ENCODE results near the gene ESCO1. TPM values are rescaled to one million over a fixed set of nuclear protein-coding genes. Genes with fewer than 3 reads are reported as not detected.

The ESCO1 gene
- total and polyA plus RNA-seq, 2 donors (not counting 1 experiment from before 2014, with no cell fraction given): 8.5 to 14.2 TPM

DNA sequence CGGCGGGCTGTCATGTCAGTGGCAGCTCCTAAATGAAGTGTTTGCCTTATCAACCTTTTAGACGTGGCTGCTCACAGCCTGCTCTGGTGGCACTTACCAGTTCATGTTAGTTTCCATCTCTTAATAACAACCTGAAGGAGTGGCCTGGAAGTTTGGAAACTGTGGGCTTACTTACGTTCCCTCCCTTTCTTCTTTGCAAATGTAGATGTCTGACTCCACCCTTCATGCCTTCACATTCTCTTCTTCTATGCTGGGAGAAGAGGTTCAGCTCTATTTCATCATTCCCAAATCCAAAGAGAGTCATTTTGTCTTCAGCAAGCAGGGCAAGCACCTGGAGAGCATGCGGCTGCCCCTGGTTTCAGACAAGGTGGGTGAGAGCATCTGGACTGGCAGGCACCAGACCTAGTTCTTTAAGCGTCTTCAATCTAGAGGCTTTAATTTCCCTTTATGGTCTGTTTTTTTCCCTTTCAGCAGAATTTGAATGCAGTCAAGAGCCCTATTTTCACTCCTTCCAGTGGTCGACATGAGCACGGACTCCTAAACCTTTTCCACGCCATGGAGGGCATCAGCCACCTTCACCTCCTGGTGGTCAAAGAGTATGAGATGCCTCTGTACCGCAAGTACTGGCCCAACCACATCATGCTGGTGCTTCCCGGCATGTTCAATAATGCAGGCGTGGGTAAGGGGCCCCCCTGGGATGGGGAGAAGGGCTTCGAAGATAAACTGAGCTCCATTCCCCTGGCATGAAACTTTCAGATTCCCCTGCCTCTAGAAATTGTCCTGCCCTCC, 92.4 kb downstream of the ESCO1 start:
- TF ChIP-seq, protein P1, sequence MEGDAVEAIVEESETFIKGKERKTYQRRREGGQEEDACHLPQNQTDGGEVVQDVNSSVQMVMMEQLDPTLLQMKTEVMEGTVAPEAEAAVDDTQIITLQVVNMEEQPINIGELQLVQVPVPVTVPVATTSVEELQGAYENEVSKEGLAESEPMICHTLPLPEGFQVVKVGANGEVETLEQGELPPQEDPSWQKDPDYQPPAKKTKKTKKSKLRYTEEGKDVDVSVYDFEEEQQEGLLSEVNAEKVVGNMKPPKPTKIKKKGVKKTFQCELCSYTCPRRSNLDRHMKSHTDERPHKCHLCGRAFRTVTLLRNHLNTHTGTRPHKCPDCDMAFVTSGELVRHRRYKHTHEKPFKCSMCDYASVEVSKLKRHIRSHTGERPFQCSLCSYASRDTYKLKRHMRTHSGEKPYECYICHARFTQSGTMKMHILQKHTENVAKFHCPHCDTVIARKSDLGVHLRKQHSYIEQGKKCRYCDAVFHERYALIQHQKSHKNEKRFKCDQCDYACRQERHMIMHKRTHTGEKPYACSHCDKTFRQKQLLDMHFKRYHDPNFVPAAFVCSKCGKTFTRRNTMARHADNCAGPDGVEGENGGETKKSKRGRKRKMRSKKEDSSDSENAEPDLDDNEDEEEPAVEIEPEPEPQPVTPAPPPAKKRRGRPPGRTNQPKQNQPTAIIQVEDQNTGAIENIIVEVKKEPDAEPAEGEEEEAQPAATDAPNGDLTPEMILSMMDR (conservative IDR thresholded peaks at IDR 0.05 in 1 of 2, IDR thresholded peaks at IDR 0.05 in 1 of 2; ENCODE audit: low read depth in 1 of 2, low read length in 2 of 2): no peak
- no peak for TF ChIP-seq EZH2 (IDR thresholded peaks at IDR 0.05; ENCODE audit: low read length, missing control alignments)
- no peaks in the 10 kb centered on the region for H3K4me1 ChIP-seq (ENCODE audit: control insufficient read depth, extremely low read depth, insufficient read depth, low read length)

DNA sequence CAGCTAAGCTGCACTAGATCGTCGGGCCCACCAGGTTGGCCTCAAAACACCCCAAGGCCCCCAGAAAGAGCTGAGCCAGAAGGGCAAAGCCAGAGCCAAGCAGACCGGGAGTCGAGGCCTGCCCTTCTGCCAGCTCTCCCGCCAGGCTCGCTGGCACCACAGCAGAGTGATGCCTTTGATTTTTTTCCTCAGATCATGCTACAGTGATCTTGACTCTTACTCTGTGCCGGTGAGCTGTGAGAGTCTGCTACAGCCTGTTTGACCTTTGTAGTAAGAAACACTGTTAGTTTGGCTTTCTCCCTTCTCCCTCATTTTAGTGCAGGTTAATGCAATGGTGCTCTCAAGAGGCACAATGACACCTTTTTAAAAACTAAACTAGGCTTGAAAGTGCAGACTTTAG, 97.8 kb downstream of the ESCO1 start:
- H3K79me2 ChIP-seq (ENCODE audit: control insufficient read depth, insufficient read depth, low read length): no peaks in the 10 kb centered on the region
- H3K4me3 ChIP-seq (replicated peaks in 1 of 4; ENCODE audit: control extremely low read depth in 1 of 4, insufficient read depth in 1 of 4, low read depth in 3 of 4, low read length in 4 of 4): no peak overlapping the region
- no peak for DNase-seq (ENCODE audit: low read depth in 2 of 2)
- no peak overlapping the region for H3K4me2 ChIP-seq (ENCODE audit: extremely low read depth, insufficient read depth, low read length)
- no peak overlapping the region for H3K27ac ChIP-seq (ENCODE audit: insufficient read depth, low read length)
- no peaks in the 10 kb centered on the region for H3K36me3 ChIP-seq (ENCODE audit: control insufficient read depth, insufficient read depth, low read length)
- no peaks in the 10 kb centered on the region for H3K9me3 ChIP-seq (ENCODE audit: control insufficient read depth, insufficient read depth, low read depth, low read length)
- no peak overlapping the region for H2AFZ ChIP-seq (ENCODE audit: low read length)
- H4K20me1 ChIP-seq (ENCODE audit: control insufficient read depth, extremely low read depth, insufficient read depth, low read length): no peaks in the 10 kb centered on the region
- H3K27me3 ChIP-seq (ENCODE audit: control insufficient read depth, insufficient read depth, low read length): no peaks in the 10 kb centered on the region
- TF ChIP-seq, protein P1 (conservative IDR thresholded peaks at IDR 0.05 in 1 of 2, IDR thresholded peaks at IDR 0.05 in 1 of 2; ENCODE audit: low read depth in 1 of 2, low read length in 2 of 2): no peak
- TF ChIP-seq EZH2 (IDR thresholded peaks at IDR 0.05; ENCODE audit: low read length, missing control alignments): no peak
- no peaks in the 10 kb centered on the region for H3K4me1 ChIP-seq (ENCODE audit: control insufficient read depth, extremely low read depth, insufficient read depth, low read length)
- H3K9ac ChIP-seq (ENCODE audit: insufficient read depth, low read length): no peak overlapping the region

More for the DNA sequence above, 92.4 kb downstream of the ESCO1 start:
- no peak for DNase-seq (ENCODE audit: low read depth in 2 of 2)
- Histone ChIP-seq H3K27ac (ENCODE audit: insufficient read depth, low read length) (no peak overlapping the region), H3K4me3 (replicated peaks in 1 of 4; ENCODE audit: control extremely low read depth in 1 of 4, insufficient read depth in 1 of 4, low read depth in 3 of 4, low read length in 4 of 4) (no peak overlapping the region), H4K20me1 (ENCODE audit: control insufficient read depth, extremely low read depth, insufficient read depth, low read length) (no peaks in the 10 kb centered on the region), H3K4me2 (ENCODE audit: extremely low read depth, insufficient read depth, low read length) (no peak overlapping the region), H3K36me3 (ENCODE audit: control insufficient read depth, insufficient read depth, low read length) (no peaks in the 10 kb centered on the region), H3K9me3 (ENCODE audit: control insufficient read depth, insufficient read depth, low read depth, low read length) (no peaks in the 10 kb centered on the region), H3K27me3 (ENCODE audit: control insufficient read depth, insufficient read depth, low read length) (no peaks in the 10 kb centered on the region), H3K79me2 (ENCODE audit: control insufficient read depth, insufficient read depth, low read length) (no peaks in the 10 kb centered on the region), H3K9ac (ENCODE audit: insufficient read depth, low read length) (no peak overlapping the region), H2AFZ (ENCODE audit: low read length) (no peak overlapping the region)

DNA sequence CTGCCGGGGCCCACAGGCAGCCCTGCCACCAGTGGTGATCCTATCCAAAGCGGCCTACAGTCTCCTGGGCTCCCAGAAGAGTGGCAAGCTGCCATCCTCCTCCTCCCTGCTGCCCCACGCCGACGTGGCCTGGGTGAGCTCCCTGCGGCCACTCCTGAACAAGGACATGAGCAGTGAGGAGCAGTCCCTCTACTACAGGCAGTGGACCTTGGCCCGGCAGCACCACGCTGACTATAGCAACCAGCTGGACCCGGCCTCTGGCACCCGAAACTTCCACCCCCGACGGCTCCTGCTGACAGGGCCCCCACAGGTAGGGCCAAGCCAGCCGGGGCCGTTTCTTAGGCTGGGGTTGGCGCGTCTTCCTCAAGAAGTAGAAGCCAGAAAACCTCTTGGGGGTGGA, 100.5 kb downstream of the ESCO1 start:
- Histone ChIP-seq H3K4me3 (replicated peaks in 1 of 4; ENCODE audit: control extremely low read depth in 1 of 4, insufficient read depth in 1 of 4, low read depth in 3 of 4, low read length in 4 of 4) (no peak overlapping the region), H3K9ac (ENCODE audit: insufficient read depth, low read length) (no peak overlapping the region), H3K9me3 (ENCODE audit: control insufficient read depth, insufficient read depth, low read depth, low read length) (no peaks in the 10 kb centered on the region), H2AFZ (ENCODE audit: low read length) (no peak overlapping the region), H3K27ac (ENCODE audit: insufficient read depth, low read length) (no peak overlapping the region), H3K4me1 (ENCODE audit: control insufficient read depth, extremely low read depth, insufficient read depth, low read length) (no peaks in the 10 kb centered on the region), H3K36me3 (ENCODE audit: control insufficient read depth, insufficient read depth, low read length) (no peaks in the 10 kb centered on the region), H3K27me3 (ENCODE audit: control insufficient read depth, insufficient read depth, low read length) (no peaks in the 10 kb centered on the region), H3K79me2 (ENCODE audit: control insufficient read depth, insufficient read depth, low read length) (no peaks in the 10 kb centered on the region), H4K20me1 (ENCODE audit: control insufficient read depth, extremely low read depth, insufficient read depth, low read length) (no peaks in the 10 kb centered on the region), H3K4me2 (ENCODE audit: extremely low read depth, insufficient read depth, low read length) (no peak overlapping the region)
- DNase-seq (ENCODE audit: low read depth in 2 of 2): no peak
- TF ChIP-seq EZH2 (IDR thresholded peaks at IDR 0.05; ENCODE audit: low read length, missing control alignments): no peak
- TF ChIP-seq, protein P1 (conservative IDR thresholded peaks at IDR 0.05 in 1 of 2, IDR thresholded peaks at IDR 0.05 in 1 of 2; ENCODE audit: low read depth in 1 of 2, low read length in 2 of 2): no peak
